Measurements from ENCODE around the gene RHBDF1.
"Not testable (repeated sequence)": the region's sequence is repeated elsewhere in the genome, so short reads cannot be mapped to it uniquely, and the experiment has no call there.

Gene RHBDF1

GRCh38 chr16:17062-17765 is 55.2 kb downstream of the RHBDF1 start:
- not testable (repeated sequence) for H3K9me3 ChIP-seq (replicated peaks in 1 of 11); H3K4me1 ChIP-seq; H3K9ac ChIP-seq; H3K27ac ChIP-seq; H3K36me3 ChIP-seq; H3K4me3 ChIP-seq; H3K4me2 ChIP-seq; H4K20me1 ChIP-seq; H3K27me3 ChIP-seq

- not testable (repeated sequence) for H3K4me2 ChIP-seq, H3K4me1 ChIP-seq, H3K27ac ChIP-seq, H3K27me3 ChIP-seq, H3K36me3 ChIP-seq, H4K20me1 ChIP-seq, H3K4me3 ChIP-seq, H3K9ac ChIP-seq
- peaks cover 0 to 14% (median 4%) of the 10 kb centered on the region in 11 experiments; a peak in 14 of 22 replicates for H3K9me3 ChIP-seq (replicated peaks in 1 of 11)
Measured at GRCh38 chr16:10772-11171, 61.7 kb downstream of the RHBDF1 start.

GRCh38 chr16:9903-10665 is 62.3 kb downstream of the RHBDF1 start:
- Histone ChIP-seq H3K4me1 (no peaks in the 10 kb centered on the region), H3K9me3 (replicated peaks in 1 of 11) (peaks cover 0 to 14% (median 4%) of the 10 kb centered on the region in 11 experiments; a peak in 14 of 22 replicates), H3K4me2 (no peak overlapping the region), H3K36me3 (no peaks in the 10 kb centered on the region), H3K27ac (no peak overlapping the region), H3K4me3 (peak overlapping the region in 6 of 10 experiments; percentile 32 to 52 (median 37); a peak in 6 of 20 replicates), H3K27me3 (no peaks in the 10 kb centered on the region), H3K9ac (no peak overlapping the region), H4K20me1 (no peaks in the 10 kb centered on the region)
- TF ChIP-seq Cebpa-rat (IDR thresholded peaks at IDR 0.05), result no peak

Measured in BLaER1 treated with 17β-estradiol and CSF1 and Interleukin-3, amounts not matched to agents 10 nM and 100 nM (cell line).